GM10248 (cell line): ENCODE measurements around the gene EXOC6.

ENCODE experiments used
- CTCF ChIA-PET: fragments of 300-600 bp; sonication (Branson Sonifier 250); formaldehyde crosslinking; extraction: SDS; loops from one replicate; lab custom pipeline; 2021; ENCODE audit warnings: antibody characterized with exemption; lab: Yijun Ruan, JAX
- POLR2A ChIA-PET: fragments of 350-650 bp; sonication (Branson Sonifier 250); formaldehyde crosslinking; extraction: SDS; loops from one replicate; lab custom pipeline; 2020; ENCODE audit warnings: antibody characterized with exemption; lab: Yijun Ruan, JAX
- DNase-seq: peaks from one replicate; pipeline ENCODE4 v3.0.0; 2012; ENCODE audit errors: extremely low spot score
- CTCF ChIP-seq: IDR thresholded peaks from 2 replicates; pipeline ENCODE4 v1.5.1; 2012; ENCODE audit warnings: mild to moderate bottlenecking, low read depth; ENCODE audit errors: extremely low read depth, missing control alignments, control extremely low read depth

Gene EXOC6

GRCh38 chr10:93063977-93064660, 215.8 kb downstream of the EXOC6 start:
- DNase-seq = no peak
- POLR2A ChIA-PET = no interaction called here
- CTCF ChIA-PET = interaction anchor here (0.9 to 4.0 kb wide), 6 partner anchors 8 to 99 kb away, joined by 3 to 16 read pairs (median 4); no protein-coding TSS in a partner anchor
- TF ChIP-seq CTCF = no peak

GRCh38 chr10:93064874-93065660, 216.7 kb downstream of the EXOC6 start:
- CTCF ChIA-PET = interaction anchor here (0.9 to 4.0 kb wide), 4 partner anchors 9 to 100 kb away, joined by 4 to 16 read pairs (median 9); no protein-coding TSS in a partner anchor
- POLR2A ChIA-PET = no interaction called here
- TF ChIP-seq CTCF = no peak
- no peak for DNase-seq

- ChIA-PET CTCF (interaction anchor here (2.9 kb wide), 1 partner anchor 15 kb away, joined by 13 read pairs; no protein-coding TSS in a partner anchor), POLR2A (no interaction called here)
- TF ChIP-seq CTCF = no peak
- no peak for DNase-seq
Observed at GRCh38 chr10:93065675-93066543, 217.6 kb downstream of the EXOC6 start.

GRCh38 chr10:93066544-93066913, 218.2 kb downstream of the EXOC6 start:
- TF ChIP-seq CTCF = no peak
- no peak for DNase-seq
- CTCF ChIA-PET = interaction anchor here (2.9 kb wide), 1 partner anchor 14 kb away, joined by 13 read pairs; no protein-coding TSS in a partner anchor
- POLR2A ChIA-PET = no interaction called here

- TF ChIP-seq CTCF = no peak
- DNase-seq = no peak
- ChIA-PET CTCF (interaction anchor here (0.6 to 1.7 kb wide), 4 partner anchors 8 to 287 kb away, joined by 3 to 10 read pairs (median 4); no protein-coding TSS in a partner anchor), POLR2A (no interaction called here)
Observed at GRCh38 chr10:93067443-93068365, 219.4 kb downstream of the EXOC6 start.
